ENCODE data around the gene CMTM4. TPM values are rescaled to one million over a fixed set of nuclear protein-coding genes. Genes with fewer than 3 reads are reported as not detected.
"Not testable (repeated sequence)": the region's sequence is repeated elsewhere in the genome, so short reads cannot be mapped to it uniquely, and the experiment has no call there.

CMTM4 gene
- polyA plus RNA-seq, 4 donors = 21.1 to 54.3 (median 43.0) TPM

DNA sequence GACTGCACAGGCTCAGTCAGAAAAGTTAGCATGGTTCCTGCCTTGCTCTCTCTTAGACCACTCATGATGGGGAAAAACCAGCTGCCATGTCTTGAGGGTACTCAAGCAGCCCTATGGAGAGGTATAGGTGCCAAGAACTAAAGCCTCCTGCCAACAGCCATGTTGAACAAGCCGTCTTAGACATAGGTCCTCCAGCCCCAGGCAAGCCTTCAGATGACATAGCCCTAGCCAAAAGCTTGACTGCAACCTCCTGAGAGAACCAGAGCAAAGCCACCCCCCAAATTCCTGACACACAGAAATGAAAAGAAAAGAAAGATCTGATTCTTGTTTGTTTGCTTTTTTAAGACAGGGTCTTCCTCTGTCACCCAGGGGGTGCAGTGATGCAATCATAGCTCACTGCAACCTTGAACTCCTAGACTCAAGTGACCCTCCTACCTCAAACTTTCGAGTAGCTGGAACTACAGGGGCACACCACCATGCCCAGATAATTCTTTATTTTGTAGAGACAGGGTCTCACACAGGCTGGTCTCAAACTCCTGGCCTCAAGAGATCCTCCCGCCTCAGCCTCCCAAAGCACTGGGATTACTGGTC is 55.7 kb downstream of the CMTM4 start:
- no peak for DNase-seq
- WGBS, 3 donors = 89 to 91% (median 90%) methylated on average over 3 of the region's 3 CpGs
- no peak for FAIRE-seq

DNA sequence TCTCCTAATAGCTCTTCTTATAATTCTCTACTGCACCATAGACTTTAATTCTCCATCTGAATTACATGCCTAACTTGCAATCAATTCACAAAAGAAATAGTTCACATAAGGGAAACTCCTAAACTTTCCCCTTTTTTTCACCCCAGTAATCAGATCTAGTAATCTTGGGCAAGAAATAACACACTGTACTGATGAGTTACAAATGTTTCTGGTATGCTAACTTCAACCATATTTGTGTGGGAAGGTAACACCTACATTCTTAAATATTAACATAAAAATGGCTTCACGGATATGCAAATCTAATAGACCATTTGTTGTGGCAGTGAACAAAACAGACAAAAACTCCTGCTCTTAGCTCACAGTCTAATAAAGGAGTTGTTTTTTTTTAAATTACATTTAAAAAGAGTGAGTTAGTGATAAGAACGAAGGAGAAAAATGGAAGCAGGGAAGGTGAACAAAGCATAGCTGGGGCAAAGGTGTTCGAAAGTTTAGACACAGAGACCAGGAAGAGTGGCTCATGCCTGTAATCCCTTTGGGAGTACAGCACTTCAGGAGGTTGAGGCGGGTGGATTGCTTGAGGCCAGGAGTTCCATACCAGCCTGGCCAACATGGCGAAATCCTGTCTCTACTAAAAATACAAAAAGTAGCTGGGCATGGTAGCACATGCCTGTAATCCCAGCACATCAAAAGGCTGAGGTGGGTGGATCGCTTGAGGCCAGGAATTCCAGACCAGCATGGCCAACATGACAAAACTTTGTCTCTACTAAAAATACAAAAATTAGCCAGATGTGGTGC is 57.3 kb downstream of the CMTM4 start:
- DNase-seq (no peak), FAIRE-seq (no peak)
- Histone ChIP-seq H3K4me1 (ENCODE audit: control insufficient read depth in 3 of 3, insufficient read depth in 2 of 3, low read depth in 1 of 3, low read length in 2 of 3) (no peaks in the 10 kb centered on the region), H3K36me3 (ENCODE audit: control insufficient read depth in 3 of 3, insufficient read depth in 2 of 3, low read depth in 1 of 3, low read length in 3 of 3) (peaks cover 0 to 5% (median 2%) of the 10 kb centered on the region in 3 donors), H3K4me3 (ENCODE audit: low read depth in 1 of 3, low read length in 3 of 3) (no peak overlapping the region), H3K9me3 (ENCODE audit: control insufficient read depth in 2 of 2, insufficient read depth in 1 of 2, low read depth in 1 of 2, low read length in 1 of 2) (no peaks in the 10 kb centered on the region), H3K27ac (ENCODE audit: low read depth in 1 of 3, low read length in 2 of 3) (no peak overlapping the region), H3K27me3 (ENCODE audit: control insufficient read depth in 3 of 3, insufficient read depth in 3 of 3, low read length in 3 of 3) (no peaks in the 10 kb centered on the region)
- WGBS, 3 donors = 88 to 90% (median 89%) methylated on average over 6 of the region's 6 CpGs

More for the DNA sequence above, 55.7 kb downstream of the CMTM4 start:
- no peak overlapping the region for H3K27ac ChIP-seq (ENCODE audit: low read depth in 1 of 3, low read length in 2 of 3)
- no peak overlapping the region for H3K4me3 ChIP-seq (ENCODE audit: low read depth in 1 of 3, low read length in 3 of 3)
- no peaks in the 10 kb centered on the region for H3K27me3 ChIP-seq (ENCODE audit: control insufficient read depth in 3 of 3, insufficient read depth in 3 of 3, low read length in 3 of 3)
- H3K4me1 ChIP-seq (ENCODE audit: control insufficient read depth in 3 of 3, insufficient read depth in 2 of 3, low read depth in 1 of 3, low read length in 2 of 3) = no peaks in the 10 kb centered on the region
- H3K36me3 ChIP-seq (ENCODE audit: control insufficient read depth in 3 of 3, insufficient read depth in 2 of 3, low read depth in 1 of 3, low read length in 3 of 3) = peaks cover 0 to 2% (median 0%) of the 10 kb centered on the region in 3 donors
- H3K9me3 ChIP-seq (ENCODE audit: control insufficient read depth in 2 of 2, insufficient read depth in 1 of 2, low read depth in 1 of 2, low read length in 1 of 2) = no peaks in the 10 kb centered on the region

DNA sequence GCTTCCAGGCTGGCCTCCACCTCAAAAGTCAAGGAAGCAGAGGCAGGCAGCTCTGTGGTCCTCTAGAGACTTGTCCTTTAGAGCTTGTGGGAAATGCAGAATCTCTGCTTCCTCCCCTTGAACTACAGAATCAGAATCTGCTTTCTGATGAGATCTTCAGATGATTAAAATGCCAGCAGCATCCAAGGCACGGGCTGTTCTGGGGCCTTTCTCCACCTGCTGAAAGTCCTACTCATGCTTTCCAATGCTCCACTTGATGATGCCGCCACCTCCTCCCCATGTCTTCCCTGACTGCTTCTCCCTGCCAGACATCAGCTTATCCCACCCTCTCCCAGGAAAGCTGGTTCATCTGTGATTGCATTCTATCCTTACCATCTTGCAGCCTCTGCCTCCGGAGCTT is 58.7 kb downstream of the CMTM4 start:
- Histone ChIP-seq H3K4me3 (ENCODE audit: low read depth in 1 of 3, low read length in 3 of 3) (no peak overlapping the region), H3K27me3 (ENCODE audit: control insufficient read depth in 3 of 3, insufficient read depth in 3 of 3, low read length in 3 of 3) (no peaks in the 10 kb centered on the region), H3K9me3 (ENCODE audit: control insufficient read depth in 2 of 2, insufficient read depth in 1 of 2, low read depth in 1 of 2, low read length in 1 of 2) (no peaks in the 10 kb centered on the region), H3K27ac (ENCODE audit: low read depth in 1 of 3, low read length in 2 of 3) (no peak overlapping the region), H3K4me1 (ENCODE audit: control insufficient read depth in 3 of 3, insufficient read depth in 2 of 3, low read depth in 1 of 3, low read length in 2 of 3) (no peaks in the 10 kb centered on the region), H3K36me3 (ENCODE audit: control insufficient read depth in 3 of 3, insufficient read depth in 2 of 3, low read depth in 1 of 3, low read length in 3 of 3) (peaks cover 0 to 16% (median 2%) of the 10 kb centered on the region in 3 donors)
- DNase-seq (no peak), FAIRE-seq (no peak)
- 90 to 93% (median 93%) methylated on average over 3 of the region's 3 CpGs for WGBS, 3 donors

DNA sequence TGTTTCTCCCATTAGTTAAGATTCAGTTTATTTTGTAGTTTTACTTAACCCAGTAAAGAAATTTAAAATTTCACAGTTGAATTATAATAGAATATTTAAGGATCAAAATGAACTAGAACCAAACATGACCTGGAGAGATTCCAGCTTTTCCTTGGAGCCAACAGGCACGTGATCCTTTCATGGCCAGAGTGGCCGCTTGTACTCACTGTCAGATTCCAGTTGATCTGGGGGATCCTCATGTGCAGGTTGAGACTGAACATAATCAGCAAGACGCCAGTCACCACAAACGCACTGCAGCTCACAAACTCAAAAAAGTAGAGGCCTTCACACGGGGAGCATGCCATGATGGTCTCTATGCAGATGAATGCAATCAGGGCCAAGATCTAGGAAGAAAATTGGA is 60.3 kb downstream of the CMTM4 start:
- DNase-seq (no peak), FAIRE-seq (no peak)
- H3K27me3 ChIP-seq (ENCODE audit: control insufficient read depth in 3 of 3, insufficient read depth in 3 of 3, low read length in 3 of 3) = no peaks in the 10 kb centered on the region
- WGBS, 3 donors = 76 to 87% (median 82%) methylated on average over 5 of the region's 5 CpGs
- no peak overlapping the region for H3K4me3 ChIP-seq (ENCODE audit: low read depth in 1 of 3, low read length in 3 of 3)
- no peaks in the 10 kb centered on the region for H3K4me1 ChIP-seq (ENCODE audit: control insufficient read depth in 3 of 3, insufficient read depth in 2 of 3, low read depth in 1 of 3, low read length in 2 of 3)
- H3K9me3 ChIP-seq (ENCODE audit: control insufficient read depth in 2 of 2, insufficient read depth in 1 of 2, low read depth in 1 of 2, low read length in 1 of 2) = no peaks in the 10 kb centered on the region
- H3K27ac ChIP-seq (ENCODE audit: low read depth in 1 of 3, low read length in 2 of 3) = no peak overlapping the region
- peaks cover 0 to 26% (median 2%) of the 10 kb centered on the region in 3 donors for H3K36me3 ChIP-seq (ENCODE audit: control insufficient read depth in 3 of 3, insufficient read depth in 2 of 3, low read depth in 1 of 3, low read length in 3 of 3)

DNA sequence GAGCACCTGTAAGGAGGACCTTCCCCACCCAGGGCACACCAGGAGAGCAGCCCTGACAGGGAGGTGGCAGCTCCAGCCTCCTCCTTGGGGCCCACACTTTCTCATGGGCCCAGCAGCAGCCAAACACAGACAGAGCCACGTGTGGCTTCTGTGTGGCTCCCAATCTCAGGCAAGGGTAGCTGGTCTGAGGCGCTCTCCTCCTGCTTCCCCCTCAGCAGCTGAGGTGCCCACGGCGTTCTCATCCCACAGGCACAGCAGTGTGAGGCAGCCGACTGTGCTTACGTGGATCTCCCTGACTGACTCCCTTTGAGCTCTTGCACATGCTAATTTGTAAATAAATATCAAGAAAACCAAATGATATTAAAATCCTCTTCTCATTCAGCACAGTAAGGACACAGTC is 61.1 kb downstream of the CMTM4 start:
- Histone ChIP-seq H3K4me3 (ENCODE audit: low read depth in 1 of 3, low read length in 3 of 3) (no peak overlapping the region), H3K4me1 (ENCODE audit: control insufficient read depth in 3 of 3, insufficient read depth in 2 of 3, low read depth in 1 of 3, low read length in 2 of 3) (no peaks in the 10 kb centered on the region), H3K9me3 (ENCODE audit: control insufficient read depth in 2 of 2, insufficient read depth in 1 of 2, low read depth in 1 of 2, low read length in 1 of 2) (no peaks in the 10 kb centered on the region), H3K27me3 (ENCODE audit: control insufficient read depth in 3 of 3, insufficient read depth in 3 of 3, low read length in 3 of 3) (no peaks in the 10 kb centered on the region), H3K36me3 (ENCODE audit: control insufficient read depth in 3 of 3, insufficient read depth in 2 of 3, low read depth in 1 of 3, low read length in 3 of 3) (peaks cover 0 to 26% (median 2%) of the 10 kb centered on the region in 3 donors), H3K27ac (ENCODE audit: low read depth in 1 of 3, low read length in 2 of 3) (no peak overlapping the region)
- FAIRE-seq = no peak
- WGBS, 3 donors = 84 to 92% (median 88%) methylated on average over 6 of the region's 6 CpGs
- no peak for DNase-seq

DNA sequence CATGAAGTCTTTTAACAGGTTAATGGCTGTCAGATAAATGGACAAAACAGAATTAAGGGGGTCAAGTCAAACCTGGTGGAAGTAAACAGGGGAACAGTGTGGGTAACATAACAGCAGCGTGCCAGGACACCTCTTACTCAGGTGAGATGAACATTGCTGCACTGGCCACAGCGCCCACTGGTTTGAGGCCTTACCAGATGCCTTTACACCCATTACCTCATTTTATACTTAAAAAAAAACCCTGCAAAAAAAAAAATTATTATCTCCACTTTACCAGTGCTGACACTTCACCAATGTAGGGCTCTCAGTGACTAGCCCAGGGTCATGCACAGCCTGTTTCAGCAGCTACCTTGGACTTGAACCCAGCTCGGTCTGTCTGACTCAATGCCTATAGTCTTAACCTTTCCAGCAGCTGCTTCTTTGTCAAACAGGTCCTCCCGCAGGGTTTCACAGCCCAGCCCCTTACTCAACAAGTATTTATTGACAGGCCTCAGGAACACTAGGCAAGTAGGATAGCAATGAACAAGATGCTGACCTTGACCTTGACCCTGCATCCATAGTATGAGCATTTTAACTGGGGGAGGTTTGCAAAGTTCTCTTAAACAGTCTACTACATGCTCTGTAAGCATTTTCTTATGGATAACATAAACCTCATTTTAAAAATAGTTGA is 61.9 kb downstream of the CMTM4 start:
- FAIRE-seq = no peak
- H3K27me3 ChIP-seq (ENCODE audit: control insufficient read depth in 3 of 3, insufficient read depth in 3 of 3, low read length in 3 of 3) = no peaks in the 10 kb centered on the region
- no peaks in the 10 kb centered on the region for H3K4me1 ChIP-seq (ENCODE audit: control insufficient read depth in 3 of 3, insufficient read depth in 2 of 3, low read depth in 1 of 3, low read length in 2 of 3)
- no peaks in the 10 kb centered on the region for H3K9me3 ChIP-seq (ENCODE audit: control insufficient read depth in 2 of 2, insufficient read depth in 1 of 2, low read depth in 1 of 2, low read length in 1 of 2)
- 89 to 95% (median 90%) methylated on average over 4 of the region's 4 CpGs for WGBS, 3 donors
- H3K4me3 ChIP-seq (ENCODE audit: low read depth in 1 of 3, low read length in 3 of 3) = no peak overlapping the region
- no peak for DNase-seq
- peaks cover 0 to 29% (median 2%) of the 10 kb centered on the region in 3 donors for H3K36me3 ChIP-seq (ENCODE audit: control insufficient read depth in 3 of 3, insufficient read depth in 2 of 3, low read depth in 1 of 3, low read length in 3 of 3)
- no peak overlapping the region for H3K27ac ChIP-seq (ENCODE audit: low read depth in 1 of 3, low read length in 2 of 3)

DNA sequence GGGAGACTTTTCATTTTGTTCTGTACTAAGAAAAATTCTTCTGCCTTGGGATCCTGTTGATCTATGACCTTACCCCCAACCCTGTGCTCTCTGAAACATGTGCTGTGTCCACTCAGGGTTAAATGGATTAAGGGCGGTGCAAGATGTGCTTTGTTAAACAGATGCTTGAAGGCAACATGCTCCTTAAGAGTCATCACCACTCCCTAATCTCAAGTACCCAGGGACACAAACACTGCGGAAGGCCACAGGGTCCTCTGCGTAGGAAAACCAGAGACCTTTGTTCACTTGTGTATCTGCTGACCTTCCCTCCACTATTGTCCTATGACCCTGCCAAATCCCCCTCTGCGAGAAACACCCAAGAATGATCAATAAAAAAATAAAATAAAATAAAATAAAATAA is 65.0 kb downstream of the CMTM4 start:
- not testable (repeated sequence) for H3K4me3 ChIP-seq (ENCODE audit: low read depth in 1 of 3, low read length in 3 of 3); H3K4me1 ChIP-seq (ENCODE audit: control insufficient read depth in 3 of 3, insufficient read depth in 2 of 3, low read depth in 1 of 3, low read length in 2 of 3); H3K9me3 ChIP-seq (ENCODE audit: control insufficient read depth in 2 of 2, insufficient read depth in 1 of 2, low read depth in 1 of 2, low read length in 1 of 2); H3K27me3 ChIP-seq (ENCODE audit: control insufficient read depth in 3 of 3, insufficient read depth in 3 of 3, low read length in 3 of 3); H3K27ac ChIP-seq (ENCODE audit: low read depth in 1 of 3, low read length in 2 of 3); DNase-seq; FAIRE-seq
- 85 to 97% (median 88%) methylated on average over 3 of the region's 4 CpGs for WGBS, 3 donors
- peaks cover 0 to 30% (median 2%) of the 10 kb centered on the region in 3 donors for H3K36me3 ChIP-seq (ENCODE audit: control insufficient read depth in 3 of 3, insufficient read depth in 2 of 3, low read depth in 1 of 3, low read length in 3 of 3)

DNA sequence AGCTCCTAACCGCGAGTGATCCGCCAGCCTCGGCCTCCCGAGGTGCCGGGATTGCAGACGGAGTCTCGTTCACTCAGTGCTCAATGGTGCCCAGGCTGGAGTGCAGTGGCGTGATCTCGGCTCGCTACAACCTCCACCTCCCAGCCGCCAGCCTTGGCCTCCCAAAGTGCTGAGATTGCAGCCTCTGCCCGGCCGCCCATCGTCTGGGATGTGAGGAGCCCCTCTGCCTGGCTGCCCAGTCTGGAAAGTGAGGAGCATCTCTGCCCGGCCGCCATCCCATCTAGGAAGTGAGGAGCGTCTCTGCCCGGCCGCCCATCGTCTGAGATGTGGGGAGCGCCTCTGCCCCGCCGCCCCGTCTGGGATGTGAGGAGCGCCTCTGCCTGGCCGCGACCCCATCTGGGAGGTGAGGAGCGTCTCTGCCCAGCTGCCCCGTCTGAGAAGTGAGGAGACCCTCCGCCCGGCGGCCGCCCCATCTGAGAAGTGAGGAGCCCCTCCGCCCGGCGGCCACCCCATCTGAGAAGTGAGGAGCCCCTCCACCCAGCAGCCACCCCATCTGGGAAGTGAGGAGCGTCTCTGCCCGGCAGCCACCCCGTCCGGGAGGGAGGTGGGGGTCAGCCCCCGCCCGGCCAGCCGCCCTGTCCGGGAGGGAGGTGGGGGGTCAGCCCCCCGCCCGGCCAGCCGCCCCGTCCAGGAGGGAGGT is 65.8 kb downstream of the CMTM4 start:
- not testable (repeated sequence) for H3K4me1 ChIP-seq (ENCODE audit: control insufficient read depth in 3 of 3, insufficient read depth in 2 of 3, low read depth in 1 of 3, low read length in 2 of 3); H3K9me3 ChIP-seq (ENCODE audit: control insufficient read depth in 2 of 2, insufficient read depth in 1 of 2, low read depth in 1 of 2, low read length in 1 of 2); DNase-seq; H3K27me3 ChIP-seq (ENCODE audit: control insufficient read depth in 3 of 3, insufficient read depth in 3 of 3, low read length in 3 of 3); H3K4me3 ChIP-seq (ENCODE audit: low read depth in 1 of 3, low read length in 3 of 3); H3K27ac ChIP-seq (ENCODE audit: low read depth in 1 of 3, low read length in 2 of 3); FAIRE-seq
- H3K36me3 ChIP-seq (ENCODE audit: control insufficient read depth in 3 of 3, insufficient read depth in 2 of 3, low read depth in 1 of 3, low read length in 3 of 3) = peaks cover 0 to 32% (median 0%) of the 10 kb centered on the region in 3 donors
- 93 to 96% (median 95%) methylated on average over 10 to 33 of the region's 49 CpGs for whole genome bisulfite sequencing, 3 donors
